WTC11 (cell line): ENCODE results near the gene SLIT1.

Experiments used
- ATF3 ChIP-seq: sonication (generic); formaldehyde crosslinking; conservative IDR thresholded peaks from 2 replicates; pipeline ENCODE4 v1.8.1; 2022; ENCODE audit warnings: mild to moderate bottlenecking, missing genetic modification reagents
- MYBL2 ChIP-seq: sonication (generic); formaldehyde crosslinking; IDR thresholded peaks from 2 replicates; pipeline ENCODE4 v1.8.1; 2023; ENCODE audit warnings: mild to moderate bottlenecking, moderate library complexity, missing genetic modification reagents
- TEAD4 ChIP-seq: sonication (generic); formaldehyde crosslinking; IDR thresholded peaks from 2 replicates; pipeline ENCODE4 v1.8.0; 2022; ENCODE audit warnings: mild to moderate bottlenecking, missing genetic modification reagents
- USF1 ChIP-seq: sonication (generic); formaldehyde crosslinking; IDR thresholded peaks from 2 replicates; pipeline ENCODE4 v1.8.0; 2022; ENCODE audit warnings: mild to moderate bottlenecking, missing genetic modification reagents

GRCh38 chr10:96978621-96979154, 207.1 kb downstream of the SLIT1 start:
- TF ChIP-seq ATF3 (CRISPR knock-in tag) (no peak), MYBL2 (CRISPR knock-in tag) (no peak), USF1 (CRISPR knock-in tag) (no peak), TEAD4 (no peak)
